Activated CD4-positive, alpha-beta memory T cell treated with anti-CD3 and anti-CD28 coated beads for 36 hours (primary cell): Measurements from ENCODE around the gene ATF6B. TPM values are rescaled to one million over a fixed set of nuclear protein-coding genes. Genes with fewer than 3 reads are reported as not detected.
A peak's percentile ranks its signal among the peaks of the same experiment; 100 is the strongest.

ENCODE experiments used
- CTCF ChIA-PET: fragments of 350-600 bp; sonication (Branson Sonifier 250); formaldehyde crosslinking; loops from one replicate; lab custom pipeline; 2021; ENCODE audit warnings: antibody characterized with exemption, inconsistent platforms; lab: Charles Lee
- POLR2A ChIA-PET: fragments of 350-600 bp; sonication (Branson Sonifier 250); formaldehyde crosslinking; loops from one replicate; lab custom pipeline; 2021; ENCODE audit warnings: antibody characterized with exemption; lab: Charles Lee
- DNase-seq: peaks from one replicate; pipeline ENCODE4 v3.0.0-alpha.2; 2020
- H3K27ac Mint-ChIP-seq: one replicate; pipeline ENCODE4 v1.8.0; 2021; ENCODE audit warnings: mixed read lengths
- H3K27me3 Mint-ChIP-seq: one replicate; pipeline ENCODE4 v1.8.0; 2021; ENCODE audit warnings: mixed read lengths
- H3K36me3 Mint-ChIP-seq: one replicate; pipeline ENCODE4 v1.8.0; 2021; ENCODE audit warnings: mixed read lengths
- H3K4me1 Mint-ChIP-seq: one replicate; pipeline ENCODE4 v1.8.0; 2021; ENCODE audit warnings: low read depth, mixed read lengths
- H3K4me3 Mint-ChIP-seq: one replicate; pipeline ENCODE4 v1.8.0; 2021; ENCODE audit warnings: mild to moderate bottlenecking, mixed read lengths
- H3K9me3 Mint-ChIP-seq: one replicate; pipeline ENCODE4 v1.8.0; 2021; ENCODE audit warnings: mixed read lengths
- intact Hi-C: fragments of 100-400 bp; cut with micrococcal nuclease; formaldehyde crosslinking; loops from one replicate; pipeline ENCODE4 v1.15.1; 2023
- total RNA-seq, 2 experiments: library from RNA; stranded (reverse); gene quantifications; one replicate each; pipeline ENCODE4 v1.2.3, GENCODE V29; 2021

The ATF6B gene
- total RNA-seq, 2 experiments from 2014 or later, result 67.4 to 80.9 TPM

DNA sequence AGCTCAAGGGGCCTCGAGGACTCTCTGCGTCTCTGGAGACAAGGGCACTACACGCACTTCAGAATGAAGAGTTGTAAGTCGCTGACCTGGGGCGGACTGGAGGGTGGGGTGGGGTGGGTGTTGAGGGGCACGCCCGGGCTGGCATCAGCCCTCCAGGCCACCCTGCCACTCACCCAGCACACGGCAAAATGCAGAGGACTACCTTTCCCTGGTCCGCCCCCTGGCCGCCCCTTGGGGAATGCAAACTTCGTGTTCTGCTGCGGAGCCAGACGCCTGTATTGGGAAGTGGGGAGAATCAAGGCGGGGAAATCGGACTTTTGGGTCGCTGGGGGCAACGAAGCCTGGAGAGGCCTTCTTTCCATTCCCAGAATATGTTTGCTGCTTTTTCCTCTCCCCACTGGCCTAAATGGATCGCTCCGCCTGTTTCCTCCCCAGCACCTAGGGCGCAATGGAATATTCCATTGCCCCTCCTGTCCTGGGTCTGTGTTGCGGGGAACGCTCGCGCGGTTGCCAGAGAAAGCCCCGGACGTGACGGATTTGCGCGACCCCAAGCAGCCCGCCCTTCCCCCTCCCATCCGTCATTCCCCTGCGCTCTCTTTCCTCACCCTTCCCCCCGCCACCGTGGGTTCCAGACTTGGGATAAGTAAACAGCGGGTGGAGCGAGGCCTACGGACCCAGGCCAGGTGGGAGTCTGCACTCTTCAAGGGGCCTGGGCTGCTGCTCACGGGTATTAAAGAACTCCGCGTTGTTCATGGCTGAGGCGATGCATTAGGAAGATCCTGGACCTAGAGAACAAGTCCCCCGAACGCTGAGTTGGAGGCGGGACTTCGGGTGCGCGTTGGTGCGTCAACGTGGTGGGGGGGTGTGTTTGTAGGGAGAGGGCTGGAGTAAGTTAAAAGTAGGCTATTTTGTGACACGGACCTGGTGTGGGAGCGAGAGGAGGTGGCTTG, 25.8 kb upstream of the ATF6B start, which contains the start of gene PPT2:
PPT2 (plus strand) TSS at position 578 of the 950 bp plus-strand sequence. CDS start 454 bp downstream, outside the sequence.
- peak; percentile 87 for DNase-seq
- Mint-ChIP-seq H3K9me3 (no peaks in the 10 kb centered on the region), H3K36me3 (peaks cover 10% of the 10 kb centered on the region), H3K27ac (peak within 1 kb of the TSS; percentile 79), H3K27me3 (peaks cover 17% of the 10 kb centered on the region), H3K4me3 (peak within 1 kb of the TSS; percentile 98), H3K4me1 (peaks cover 35% of the 10 kb centered on the region)
- intact Hi-C loops, result loop anchor here (1.0 kb wide), 4 partner anchors 24 to 67 kb away; partner anchors contain the start of genes ATF6B and RNF5
- CTCF ChIA-PET, result interaction anchor here (1.1 to 1.3 kb wide), 7 partner anchors 11 to 106 kb away, joined by 3 to 10 read pairs (median 4); partner anchors contain the start of genes ATF6B, EGFL8 and FKBPL
- POLR2A ChIA-PET, result interaction anchor here (1.1 to 1.3 kb wide), 2 partner anchors 24 to 26 kb away, joined by 6 read pairs; partner anchors contain the start of genes ATF6B and FKBPL

- ChIA-PET POLR2A (interaction anchor here (0.6 kb wide), 1 partner anchor 18 kb away, joined by 3 read pairs; no protein-coding TSS in a partner anchor), CTCF (interaction anchor here (1.7 to 1.8 kb wide), 2 partner anchors 34 to 42 kb away, joined by 6 to 7 read pairs; no protein-coding TSS in a partner anchor)
- Mint-ChIP-seq H3K4me3 (peak overlapping the region; percentile 98), H3K27ac (no peak overlapping the region), H3K4me1 (peaks cover 41% of the 10 kb centered on the region), H3K36me3 (peaks cover 10% of the 10 kb centered on the region), H3K9me3 (no peaks in the 10 kb centered on the region), H3K27me3 (peaks cover 24% of the 10 kb centered on the region)
- intact Hi-C loops, result no loop called here
- no peak for DNase-seq
Observed at GRCh38 chr6:32152769-32153563, 24.9 kb upstream of the ATF6B start.

DNA sequence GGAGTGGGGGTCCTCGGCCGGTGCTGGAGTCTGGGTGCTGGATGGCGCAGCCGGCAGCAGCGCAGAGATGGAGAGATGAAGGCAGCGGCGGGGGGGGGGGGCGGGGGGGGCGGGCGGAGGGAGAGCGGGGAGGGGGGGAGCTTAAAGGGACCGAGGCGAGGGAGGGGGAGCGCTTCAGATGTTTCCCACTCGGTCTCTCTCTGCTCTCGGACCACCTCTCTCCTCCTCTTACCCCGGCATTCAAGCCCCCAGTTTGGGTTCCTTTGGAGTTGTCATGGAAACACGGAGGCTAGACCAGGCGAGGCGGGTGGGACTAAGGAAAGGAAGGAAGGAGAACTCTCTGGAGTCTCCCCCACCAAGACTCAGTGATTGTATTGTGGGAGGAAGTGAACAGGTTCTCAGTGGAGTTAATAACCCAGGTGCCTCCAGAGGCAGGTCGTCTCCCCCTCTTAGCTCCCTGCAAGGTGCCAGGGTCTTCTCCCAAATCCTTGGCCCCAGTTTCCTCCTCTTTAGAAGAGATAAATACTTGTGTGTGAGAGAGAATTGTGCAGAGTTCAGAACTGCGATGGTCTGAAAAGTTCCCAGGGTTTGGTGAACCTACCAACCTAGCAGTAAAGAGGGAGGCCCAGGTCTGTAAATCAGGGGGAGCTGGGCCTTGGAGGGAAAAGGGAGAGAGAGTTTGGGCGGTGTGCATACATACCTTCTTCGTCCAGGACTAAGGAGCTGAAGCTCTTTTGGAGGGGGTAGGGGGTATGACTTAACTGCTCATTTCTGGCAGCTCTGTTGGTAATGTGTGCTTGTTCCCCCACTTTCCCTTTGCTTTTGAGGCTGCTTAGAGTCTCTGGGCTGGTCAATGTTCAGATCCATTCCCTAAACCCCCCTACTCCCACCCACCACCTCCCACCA, 24.1 kb upstream of the ATF6B start, which contains the start of gene PRRT1:
PRRT1 (minus strand) TSS at position 77 of the 906 bp plus-strand sequence. CDS start 112 bp downstream, outside the sequence.
- no peak within 1 kb of the TSS for H3K27ac Mint-ChIP-seq
- peaks cover 30% of the 10 kb centered on the region for H3K27me3 Mint-ChIP-seq

DNA sequence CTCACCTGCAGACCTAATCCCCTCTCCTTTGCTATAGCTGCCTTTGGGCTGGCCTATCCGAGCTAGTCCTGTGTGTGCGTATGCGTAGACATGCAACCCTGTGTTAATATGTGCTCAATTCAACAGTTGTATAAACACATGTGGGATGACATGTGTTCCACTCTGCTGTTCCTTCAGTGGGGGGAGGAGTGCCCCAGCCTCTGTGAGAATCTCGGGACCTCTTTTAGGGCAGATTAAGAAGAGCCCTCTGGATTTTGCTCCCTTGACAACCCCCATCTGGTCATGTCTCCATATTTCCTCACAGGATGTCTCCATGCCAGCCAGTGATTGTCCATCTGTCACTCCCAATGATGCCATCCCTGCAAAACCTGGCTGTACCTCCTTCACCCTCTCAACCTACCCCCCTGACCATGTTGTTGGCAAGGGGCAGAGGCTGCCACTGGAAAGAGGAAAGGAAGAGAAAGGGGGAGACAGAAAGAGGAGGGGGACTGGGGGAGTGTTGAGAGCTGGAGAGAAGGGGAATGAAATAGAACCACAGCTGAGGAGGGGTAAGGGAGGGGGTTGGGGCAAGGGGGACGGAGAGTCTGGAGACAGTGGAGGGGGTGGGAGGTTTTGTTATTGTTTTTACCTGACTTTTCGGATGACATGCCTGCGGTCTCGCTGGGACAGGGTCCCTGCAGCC, 23.3 kb upstream of the ATF6B start:
- H3K9me3 Mint-ChIP-seq, result no peaks in the 10 kb centered on the region
- H3K4me3 Mint-ChIP-seq, result no peak overlapping the region
- ChIA-PET CTCF (interaction anchor here (1.7 to 1.8 kb wide), 2 partner anchors 33 to 44 kb away, joined by 6 to 7 read pairs; no protein-coding TSS in a partner anchor), POLR2A (interaction anchor here (0.6 kb wide), 1 partner anchor 46 kb away, joined by 3 read pairs; no protein-coding TSS in a partner anchor)
- H3K27ac Mint-ChIP-seq, result no peak overlapping the region
- H3K4me1 Mint-ChIP-seq, result peaks cover 41% of the 10 kb centered on the region
- intact Hi-C loops, result no loop called here
- DNase-seq, result no peak
- peaks cover 30% of the 10 kb centered on the region for H3K27me3 Mint-ChIP-seq
- peaks cover 3% of the 10 kb centered on the region for H3K36me3 Mint-ChIP-seq

More for the DNA sequence above, 24.1 kb upstream of the ATF6B start, which contains the start of gene PRRT1:
- H3K4me1 Mint-ChIP-seq, result peaks cover 41% of the 10 kb centered on the region
- CTCF ChIA-PET, result interaction anchor here (1.7 to 1.8 kb wide), 2 partner anchors 33 to 43 kb away, joined by 6 to 7 read pairs; no protein-coding TSS in a partner anchor
- no peaks in the 10 kb centered on the region for H3K9me3 Mint-ChIP-seq
- H3K36me3 Mint-ChIP-seq, result peaks cover 3% of the 10 kb centered on the region
- no peak for DNase-seq
- POLR2A ChIA-PET, result interaction anchor here (0.6 kb wide), 1 partner anchor 17 kb away, joined by 3 read pairs; no protein-coding TSS in a partner anchor
- intact Hi-C loops, result no loop called here
- H3K4me3 Mint-ChIP-seq, result no peak within 1 kb of the TSS

- intact Hi-C loops, result loop anchor here (2.0 kb wide), 1 partner anchor 45 kb away; no protein-coding TSS in a partner anchor
- Mint-ChIP-seq H3K4me1 (peaks cover 37% of the 10 kb centered on the region), H3K9me3 (no peaks in the 10 kb centered on the region), H3K4me3 (no peak overlapping the region), H3K36me3 (peaks cover 3% of the 10 kb centered on the region), H3K27ac (peak overlapping the region; percentile 26), H3K27me3 (peaks cover 30% of the 10 kb centered on the region)
- DNase-seq, result no peak
- ChIA-PET POLR2A (no interaction called here), CTCF (no interaction called here)
Observed at GRCh38 chr6:32149932-32150870, 22.2 kb upstream of the ATF6B start.

- H3K9me3 Mint-ChIP-seq, result no peaks in the 10 kb centered on the region
- H3K27ac Mint-ChIP-seq, result no peak overlapping the region
- ChIA-PET CTCF (interaction anchor here (0.9 to 1.5 kb wide), 3 partner anchors 10 to 46 kb away, joined by 3 to 5 read pairs (median 4); no protein-coding TSS in a partner anchor), POLR2A (interaction anchor here (1.5 kb wide), 1 partner anchor 44 kb away, joined by 3 read pairs; no protein-coding TSS in a partner anchor)
- intact Hi-C loops, result loop anchor here (2.0 kb wide), 1 partner anchor 46 kb away; no protein-coding TSS in a partner anchor
- H3K36me3 Mint-ChIP-seq, result peaks cover 3% of the 10 kb centered on the region
- peak; percentile 22 for DNase-seq
- peaks cover 30% of the 10 kb centered on the region for H3K27me3 Mint-ChIP-seq
- H3K4me1 Mint-ChIP-seq, result peaks cover 29% of the 10 kb centered on the region
- peak overlapping the region; percentile 76 for H3K4me3 Mint-ChIP-seq
Observed at GRCh38 chr6:32149092-32149755, 21.2 kb upstream of the ATF6B start.

- Mint-ChIP-seq H3K4me1 (peaks cover 28% of the 10 kb centered on the region), H3K27ac (no peak overlapping the region), H3K4me3 (peak overlapping the region; percentile 76), H3K36me3 (no peaks in the 10 kb centered on the region), H3K27me3 (peaks cover 30% of the 10 kb centered on the region), H3K9me3 (no peaks in the 10 kb centered on the region)
- intact Hi-C loops, result loop anchor here (1.0 to 2.0 kb wide), 2 partner anchors 20 to 46 kb away; partner anchors contain the start of gene ATF6B
- CTCF ChIA-PET, result interaction anchor here (0.7 to 1.5 kb wide), 5 partner anchors 10 to 97 kb away, joined by 3 to 5 read pairs (median 4); no protein-coding TSS in a partner anchor
- DNase-seq, result peak; percentile 87
- POLR2A ChIA-PET, result interaction anchor here (1.5 kb wide), 1 partner anchor 44 kb away, joined by 3 read pairs; no protein-coding TSS in a partner anchor
Observed at GRCh38 chr6:32148289-32149091, 20.4 kb upstream of the ATF6B start.
